AG04450 (cell line): Measurements from ENCODE around the gene CFAP45. TPM values are rescaled to one million over a fixed set of nuclear protein-coding genes. Genes with fewer than 3 reads are reported as not detected.

ENCODE experiments used
- CTCF ChIA-PET: fragments of 300-600, 350-600 bp; formaldehyde crosslinking; extraction: SDS; loops from one replicate; lab custom pipeline; 2022; ENCODE audit warnings: antibody characterized with exemption, inconsistent platforms; lab: Charles Lee
- POLR2A ChIA-PET: fragments of 350-600 bp; formaldehyde crosslinking; extraction: SDS; loops from one replicate; lab custom pipeline; 2021; ENCODE audit warnings: antibody characterized with exemption, inconsistent platforms; lab: Yijun Ruan, JAX
- DNase-seq: peaks from one replicate; pipeline ENCODE4 v3.0.0-alpha.2; 2011; ENCODE audit warnings: low read depth, low spot score
- H3K27ac ChIP-seq: one replicate; pipeline ENCODE4 v1.5.1; 2012; ENCODE audit warnings: low read depth, low read length, control low read depth
- H3K27me3 ChIP-seq: one replicate; pipeline ENCODE4 v1.6.0; 2012; ENCODE audit warnings: low read length; ENCODE audit not compliant: control insufficient read depth, insufficient read depth
- H3K4me3 ChIP-seq: 2 replicates; pipeline ENCODE4 v1.5.1; 2011; ENCODE audit warnings: mild to moderate bottlenecking, low read depth, low read length, control low read depth
- H3K9me3 ChIP-seq: 2 replicates; pipeline ENCODE4 v1.5.1; 2012; ENCODE audit warnings: low read length; ENCODE audit not compliant: control insufficient read depth, insufficient read depth
- polyA plus RNA-seq: library from polyadenylated mRNA; depleted of rRNA; stranded (reverse); fragments of >200 nt; gene quantifications from 2 replicates; pipeline ENCODE4 v1.2.3, GENCODE V29; 2011
- TF ChIP-seq, protein P1 (sequence below): IDR thresholded peaks from 2 replicates; pipeline ENCODE4 v1.5.1; 2011; ENCODE audit warnings: low read depth, low read length, control low read depth, inconsistent platforms

Gene CFAP45
- polyA plus RNA-seq, 1 experiment: 0.29 TPM

DNA sequence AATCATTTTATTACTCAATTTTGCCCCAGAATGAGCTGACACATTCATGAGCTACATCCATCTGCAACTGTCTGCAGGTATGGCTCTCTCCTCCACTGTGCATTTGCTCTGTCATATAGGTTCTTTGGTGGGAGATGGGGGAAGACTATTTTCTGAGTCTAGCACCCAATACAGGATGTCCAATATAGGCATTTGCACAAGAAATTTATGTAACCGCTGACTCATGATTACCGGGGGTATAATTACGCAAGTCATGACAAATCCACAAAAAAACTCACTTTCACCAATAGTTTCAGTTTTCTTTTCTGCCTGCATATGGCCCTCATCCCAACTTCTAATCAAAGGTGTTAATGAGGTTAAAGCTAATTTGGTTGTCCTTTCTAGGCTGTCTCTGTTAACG lies 20.0 kb downstream of the CFAP45 start:
- POLR2A ChIA-PET: no interaction called here

DNA sequence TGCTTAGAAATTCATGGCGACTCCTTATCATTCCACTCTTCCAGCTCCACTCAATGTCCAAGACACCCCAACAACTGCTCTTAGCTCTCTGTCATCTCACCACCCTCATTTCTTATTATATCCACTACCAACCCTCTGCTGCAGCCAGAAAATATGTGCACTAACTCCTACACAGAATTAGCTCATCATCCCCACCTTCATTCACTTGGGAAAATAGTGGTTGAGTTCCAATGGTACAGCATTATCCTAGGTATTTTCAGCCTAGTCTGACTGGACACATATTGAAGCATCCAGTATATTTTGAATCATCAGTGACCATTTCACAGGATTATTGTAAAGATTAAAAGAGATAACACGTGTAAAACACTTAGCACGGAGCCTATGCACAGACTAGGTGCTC lies 20.8 kb downstream of the CFAP45 start:
- Histone ChIP-seq H3K27me3 (no peaks in the 10 kb centered on the region), H3K4me3 (no peak overlapping the region), H3K27ac (no peak overlapping the region), H3K9me3 (no peaks in the 10 kb centered on the region)
- ChIA-PET POLR2A (no interaction called here), CTCF (interaction anchor here (0.7 to 4.7 kb wide), 6 partner anchors 12 to 468 kb away, joined by 3 to 57 read pairs (median 6); partner anchors contain the start of gene DUSP23)
- TF ChIP-seq, protein P1, sequence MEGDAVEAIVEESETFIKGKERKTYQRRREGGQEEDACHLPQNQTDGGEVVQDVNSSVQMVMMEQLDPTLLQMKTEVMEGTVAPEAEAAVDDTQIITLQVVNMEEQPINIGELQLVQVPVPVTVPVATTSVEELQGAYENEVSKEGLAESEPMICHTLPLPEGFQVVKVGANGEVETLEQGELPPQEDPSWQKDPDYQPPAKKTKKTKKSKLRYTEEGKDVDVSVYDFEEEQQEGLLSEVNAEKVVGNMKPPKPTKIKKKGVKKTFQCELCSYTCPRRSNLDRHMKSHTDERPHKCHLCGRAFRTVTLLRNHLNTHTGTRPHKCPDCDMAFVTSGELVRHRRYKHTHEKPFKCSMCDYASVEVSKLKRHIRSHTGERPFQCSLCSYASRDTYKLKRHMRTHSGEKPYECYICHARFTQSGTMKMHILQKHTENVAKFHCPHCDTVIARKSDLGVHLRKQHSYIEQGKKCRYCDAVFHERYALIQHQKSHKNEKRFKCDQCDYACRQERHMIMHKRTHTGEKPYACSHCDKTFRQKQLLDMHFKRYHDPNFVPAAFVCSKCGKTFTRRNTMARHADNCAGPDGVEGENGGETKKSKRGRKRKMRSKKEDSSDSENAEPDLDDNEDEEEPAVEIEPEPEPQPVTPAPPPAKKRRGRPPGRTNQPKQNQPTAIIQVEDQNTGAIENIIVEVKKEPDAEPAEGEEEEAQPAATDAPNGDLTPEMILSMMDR: no peak
- no peak for DNase-seq

More for the DNA sequence above, 20.0 kb downstream of the CFAP45 start:
- H3K9me3 ChIP-seq: no peaks in the 10 kb centered on the region
- DNase-seq: peak; percentile 47
- H3K27me3 ChIP-seq: no peaks in the 10 kb centered on the region
- peak overlapping the region; percentile 33 for H3K27ac ChIP-seq
- TF ChIP-seq, protein P1: no peak
- H3K4me3 ChIP-seq: no peak overlapping the region
- CTCF ChIA-PET: interaction anchor here (0.6 to 4.7 kb wide), 6 partner anchors 8 to 205 kb away, joined by 3 to 57 read pairs (median 6); partner anchors contain the start of gene DUSP23

DNA sequence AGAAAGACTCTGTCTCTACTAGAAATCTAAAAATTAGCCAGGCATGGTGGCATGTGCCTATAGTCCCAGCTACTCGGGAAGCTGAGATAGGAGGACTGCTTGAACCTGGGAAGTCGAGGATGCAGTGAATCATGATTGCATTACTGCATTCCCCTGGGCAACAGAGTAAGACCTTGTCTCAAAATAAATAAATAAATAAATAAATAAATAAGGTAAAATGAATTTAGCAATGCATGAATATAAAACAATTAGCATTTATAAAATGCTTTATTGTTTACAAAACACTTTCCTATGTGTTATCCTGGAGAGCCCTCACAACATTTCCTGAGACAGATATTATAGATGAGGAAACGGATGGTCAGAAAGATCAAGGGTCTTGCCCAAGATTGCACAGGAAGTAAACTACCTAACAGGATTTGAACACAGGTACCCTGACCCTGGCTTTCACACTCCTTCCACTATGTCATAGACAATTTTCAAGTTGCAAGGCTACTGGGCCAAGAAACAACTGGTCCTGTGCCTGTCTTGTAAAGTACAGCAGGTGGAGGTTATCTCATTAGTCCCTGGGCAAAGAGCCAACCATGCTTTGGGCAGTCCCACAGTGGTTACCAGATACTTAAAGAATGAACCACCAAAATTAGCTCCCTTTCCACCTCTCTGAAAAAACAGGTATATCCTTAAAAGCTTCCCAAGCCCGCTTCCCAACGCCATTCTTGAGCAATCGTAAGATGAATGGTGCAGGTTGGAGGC lies 22.1 kb downstream of the CFAP45 start:
- CTCF ChIA-PET: interaction anchor here (1.4 to 3.5 kb wide), 3 partner anchors 26 to 130 kb away, joined by 4 to 10 read pairs (median 8); partner anchors contain the start of gene DUSP23
- Histone ChIP-seq H3K27me3 (no peaks in the 10 kb centered on the region), H3K27ac (no peak overlapping the region), H3K4me3 (no peak overlapping the region), H3K9me3 (no peaks in the 10 kb centered on the region)
- TF ChIP-seq, protein P1: no peak
- POLR2A ChIA-PET: no interaction called here
- DNase-seq: no peak

DNA sequence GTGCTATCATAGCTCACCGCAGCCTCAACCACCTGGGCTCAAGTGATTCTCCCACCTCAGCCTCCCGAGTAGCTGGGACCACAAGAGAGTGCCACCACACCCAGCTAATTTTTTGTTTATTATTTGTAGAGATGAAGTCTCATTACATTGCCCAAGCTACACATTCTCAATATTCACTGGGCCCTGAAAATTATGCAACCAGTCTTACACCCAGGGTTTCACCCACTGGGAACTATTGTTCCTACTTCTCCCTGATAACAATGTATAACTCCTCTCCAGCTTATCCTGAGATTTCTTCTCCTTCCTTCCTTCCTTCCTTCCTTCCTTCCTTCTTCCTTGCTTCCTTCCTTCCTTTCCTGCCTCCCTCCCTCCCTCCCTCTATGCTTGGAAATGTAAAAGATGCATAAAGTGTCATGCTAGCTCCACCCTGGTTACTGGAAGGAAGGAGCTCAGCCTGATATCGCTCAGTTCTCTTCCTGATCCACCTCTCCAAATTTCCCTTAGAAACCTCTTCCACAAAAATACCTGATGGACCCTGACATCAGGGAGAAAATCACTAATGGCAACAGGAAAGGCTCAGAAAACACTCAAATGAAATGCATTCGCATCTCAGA lies 26.3 kb downstream of the CFAP45 start:
- H3K4me3 ChIP-seq: no peak overlapping the region
- H3K9me3 ChIP-seq: no peaks in the 10 kb centered on the region
- ChIA-PET POLR2A (interaction anchor here (1.4 kb wide), 1 partner anchor 20 kb away, joined by 5 read pairs; no protein-coding TSS in a partner anchor), CTCF (interaction anchor here (1.1 to 6.3 kb wide), 3 partner anchors 17 to 659 kb away, joined by 3 to 28 read pairs (median 6); no protein-coding TSS in a partner anchor)
- no peak for DNase-seq
- TF ChIP-seq, protein P1: no peak
- no peak overlapping the region for H3K27ac ChIP-seq
- no peaks in the 10 kb centered on the region for H3K27me3 ChIP-seq

DNA sequence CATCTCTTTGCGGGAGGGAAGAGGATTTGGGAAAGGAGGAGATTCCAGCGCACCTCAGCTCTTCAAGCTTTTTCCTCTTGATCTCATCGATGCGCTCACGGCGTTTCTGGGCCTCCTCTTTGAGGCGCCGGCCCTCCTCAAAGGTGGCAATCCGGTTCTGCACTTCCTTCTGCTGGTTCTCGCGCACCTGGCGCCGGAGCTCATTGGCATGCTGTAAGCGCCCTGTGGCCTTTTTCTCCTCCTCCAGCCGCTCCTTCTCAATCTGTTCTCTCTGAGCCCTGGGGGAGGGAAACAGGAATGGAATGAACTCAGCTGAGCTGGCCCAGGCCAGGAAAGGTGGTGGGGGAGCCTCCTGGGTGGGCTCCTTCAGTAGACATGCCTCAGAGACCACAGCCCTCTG lies 27.1 kb downstream of the CFAP45 start:
- H3K27me3 ChIP-seq: no peaks in the 10 kb centered on the region
- CTCF ChIA-PET: interaction anchor here (0.6 to 6.3 kb wide), 4 partner anchors 17 to 228 kb away, joined by 3 to 28 read pairs (median 5); no protein-coding TSS in a partner anchor
- POLR2A ChIA-PET: interaction anchor here (1.4 kb wide), 1 partner anchor 19 kb away, joined by 5 read pairs; no protein-coding TSS in a partner anchor
- H3K27ac ChIP-seq: no peak overlapping the region
- H3K4me3 ChIP-seq: no peak overlapping the region
- DNase-seq: no peak
- H3K9me3 ChIP-seq: no peaks in the 10 kb centered on the region
- TF ChIP-seq, protein P1: no peak
